K562 (cell line): ENCODE results near the gene ADCY6. TPM values are rescaled to one million over a fixed set of nuclear protein-coding genes. Genes with fewer than 3 reads are reported as not detected.

Experiments
- ATAC-seq: fragments of 200-7000 bp; cut with Tn5 transposase; 3 replicates; pipeline ENCODE4 v1.9.1; 2020; ENCODE audit warnings: moderate library complexity
- BruUV-seq: library from RNA; stranded (reverse); fragments of 400-500 nt; replicated peaks from 2 replicates; lab custom pipeline; 2021; lab: Mats Ljungman, UMichigan
- CTCF ChIA-PET: fragments of 300-600 bp; formaldehyde crosslinking; extraction: SDS; loops from one replicate; lab custom pipeline; 2021; ENCODE audit warnings: low intra/inter-chr PET ratio; lab: Yijun Ruan, JAX
- POLR2A ChIA-PET: fragments of 300-600, 350-650 bp; sonication (Branson Sonifier 250); formaldehyde crosslinking; extraction: SDS; loops from one replicate; lab custom pipeline; 2021; ENCODE audit warnings: antibody characterized with exemption, inconsistent platforms; lab: Yijun Ruan, JAX
- DNase-seq, 4 experiments: peaks; one replicate each; pipeline versions ENCODE4 v3.0.0 to v3.0.0-alpha.2; 2011 to 2018; ENCODE audit warnings: low spot score in 3 of 4, mixed read lengths in 3 of 4; ENCODE audit errors: extremely low read depth in 1 of 4
- FAIRE-seq: peaks from 2 replicates; lab custom pipeline; 2011; peaks lifted over from hg19 to GRCh38; lab: Jason Lieb, UNC
- H2AFZ ChIP-seq: 2 replicates; pipeline ENCODE4 v1.6.0; 2011; ENCODE audit warnings: low read depth, low read length, control low read depth, inconsistent platforms
- H3K27ac ChIP-seq: fragments of 200-600 bp; 3 replicates; pipeline ENCODE4 v1.8.0; 2011; ENCODE audit warnings: low read depth, mild to moderate bottlenecking, control low read depth, inconsistent platforms, low read length, moderate library complexity, mixed read lengths; ENCODE audit errors: extremely low read depth
- H3K27me3 ChIP-seq, 2 experiments: fragments of 300-600 bp in 1 of 2; 2 replicates in 1 of 2; 3 replicates in 1 of 2; pipeline versions ENCODE4 v1.6.0 to v1.8.0; 2011; ENCODE audit warnings: inconsistent platforms in 2 of 2, low read length in 2 of 2, mild to moderate bottlenecking in 1 of 2, mixed read lengths in 1 of 2, moderate library complexity in 1 of 2; ENCODE audit not compliant: control insufficient read depth in 2 of 2, insufficient read depth in 2 of 2
- H3K36me3 ChIP-seq: fragments of 300-600 bp; 3 replicates; pipeline ENCODE4 v1.8.0; 2011; ENCODE audit warnings: mild to moderate bottlenecking, low read length, inconsistent platforms; ENCODE audit not compliant: control insufficient read depth, insufficient read depth
- H3K4me1 ChIP-seq, 2 experiments: fragments of 200-600 bp in 1 of 2; replicated peaks in 1 of 2; 2 replicates in 1 of 2; 3 replicates in 1 of 2; pipeline versions ENCODE4 v1.5.1 to v1.8.0; 2011; ENCODE audit warnings: inconsistent platforms in 2 of 2, low read length in 2 of 2, mild to moderate bottlenecking in 1 of 2, mixed read lengths in 1 of 2, moderate library complexity in 1 of 2; ENCODE audit not compliant: control insufficient read depth in 2 of 2, insufficient read depth in 2 of 2
- H3K4me2 ChIP-seq: 2 replicates; pipeline ENCODE4 v1.6.1; 2011; ENCODE audit warnings: low read length, control low read depth, inconsistent platforms, mixed read lengths; ENCODE audit not compliant: insufficient read depth
- H3K4me3 ChIP-seq: fragments of 200-600 bp; sonication (generic), shearing (Covaris generic); 2 replicates; pipeline ENCODE4 v1.5.1; 2016; ENCODE audit warnings: control low read depth, inconsistent platforms
- H3K79me2 ChIP-seq: fragments of 200-600 bp; 3 replicates; pipeline ENCODE4 v1.8.0; 2011; ENCODE audit warnings: low read length, inconsistent platforms; ENCODE audit not compliant: control insufficient read depth, insufficient read depth
- H3K9ac ChIP-seq, 2 experiments: 2 replicates each; pipeline versions ENCODE4 v1.6.0 to v1.6.1; 2011; ENCODE audit warnings: low read depth in 2 of 2, low read length in 2 of 2, control low read depth in 1 of 2, inconsistent platforms in 1 of 2, mild to moderate bottlenecking in 1 of 2, mixed read lengths in 1 of 2; ENCODE audit not compliant: insufficient read depth in 1 of 2
- H3K9me1 ChIP-seq: one replicate; pipeline ENCODE4 v1.6.0; 2011; ENCODE audit warnings: inconsistent platforms, mild to moderate bottlenecking, low read length, moderate library complexity; ENCODE audit not compliant: control insufficient read depth, insufficient read depth
- H3K9me3 ChIP-seq: replicated peaks from 2 replicates; pipeline ENCODE4 v1.5.1; 2011; ENCODE audit warnings: low read depth, low read length, inconsistent platforms; ENCODE audit not compliant: control insufficient read depth, insufficient read depth
- H4K20me1 ChIP-seq: replicated peaks from 2 replicates; pipeline ENCODE4 v1.6.1; 2011; ENCODE audit warnings: low read length, inconsistent platforms, mixed read lengths; ENCODE audit not compliant: control insufficient read depth, insufficient read depth
- CHD4 ChIP-seq: fragments of 200-600 bp; sonication (generic); IDR thresholded peaks from 3 replicates; pipeline ENCODE4 v1.6.1; 2012; ENCODE audit warnings: low read depth, mild to moderate bottlenecking, mixed read lengths, low read length, inconsistent platforms; ENCODE audit not compliant: insufficient read depth, insufficient replicate concordance, poor library complexity, severe bottlenecking
- EGR1 ChIP-seq: fragments of 450-650 bp; conservative IDR thresholded peaks from 2 replicates; pipeline ENCODE4 v1.6.1; 2017; ENCODE audit warnings: mild to moderate bottlenecking
- HDAC1 ChIP-seq, 2 experiments: fragments of 450-650 bp; IDR thresholded peaks; 2 replicates each; pipeline ENCODE4 v1.6.1; 2016 to 2017; ENCODE audit warnings: inconsistent platforms in 1 of 2, mild to moderate bottlenecking in 1 of 2, moderate library complexity in 1 of 2
- HLTF ChIP-seq: fragments of 450-650 bp; IDR thresholded peaks from 2 replicates; pipeline ENCODE4 v1.6.1; 2016
- KDM1A ChIP-seq, 2 experiments: fragments of 450-650 bp; IDR thresholded peaks; 2 replicates each; pipeline ENCODE4 v1.6.1; 2016; ENCODE audit warnings: mild to moderate bottlenecking in 2 of 2
- PPARD ChIP-seq: fragments of 250-450 bp; sonication (Bioruptor Pico); IDR thresholded peaks from 2 replicates; pipeline ENCODE4 v1.8.0; 2022; ENCODE audit warnings: inconsistent platforms, mild to moderate bottlenecking, moderate library complexity
- RCOR1 ChIP-seq, 2 experiments: IDR thresholded peaks; 2 replicates each; pipeline ENCODE4 v1.6.1; 2012; ENCODE audit warnings: low read depth in 2 of 2, low read length in 2 of 2, borderline replicate concordance in 1 of 2, improper control_type of control experiment in 1 of 2
- SMARCA5 ChIP-seq: fragments of 450-650 bp; IDR thresholded peaks from 2 replicates; pipeline ENCODE4 v1.6.1; 2016
- ZKSCAN1 ChIP-seq: fragments of 150-350 bp; IDR thresholded peaks from 2 replicates; pipeline ENCODE4 v1.6.1; 2016; ENCODE audit warnings: low read depth, low read length
- ZNF124 ChIP-seq: sonication (generic); formaldehyde crosslinking; IDR thresholded peaks from 2 replicates; pipeline ENCODE4 v1.8.1; 2022; ENCODE audit warnings: missing genetic modification reagents
- ZNF324 ChIP-seq: fragments of 250-450 bp; sonication (Bioruptor Pico); IDR thresholded peaks from 2 replicates; pipeline ENCODE4 v1.4.0; 2020; ENCODE audit warnings: mild to moderate bottlenecking
- WGBS: fragments of 100-300 bp; shearing (Covaris generic); methylation state at CpG from one replicate; pipeline ENCODE4 v1.1.6; 2016; ENCODE audit warnings: low coverage, mixed read lengths; ENCODE audit not compliant: insufficient coverage; ENCODE audit errors: missing lambda C conversion rate; 5-methylcytosine and 5-hydroxymethylcytosine counted together
- in situ Hi-C: fragments of 300-500 bp; cut with MboI; formaldehyde crosslinking; loops from 4 replicates; pipeline ENCODE4 v1.15.0; 2018; ENCODE audit warnings: inconsistent platforms, mixed read lengths
- intact Hi-C: fragments of 100-400 bp; cut with micrococcal nuclease; formaldehyde crosslinking; loops from 2 replicates; pipeline ENCODE4 v1.14.2; 2022
- polyA plus RNA-seq, 8 experiments: library from polyadenylated mRNA; depleted of rRNA in 4 of 8; stranded (reverse) in 5 of 8; unstranded in 3 of 8; fragments of >200 nt; fragmentation: Nextera tagmentation in 2 of 8; fragmentation: Illumina TruSeq in 1 of 8; extraction: Ambion mirVana in 2 of 8; extraction: Trizol in 1 of 8; gene quantifications; 2 replicates each; pipeline versions ENCODE4 v1.2.1 to v1.2.3, GENCODE V29; 2011 to 2014; ENCODE audit warnings: inconsistent platforms in 1 of 8, missing spikeins in 1 of 8
- total RNA-seq, 7 experiments: library from RNA; depleted of rRNA in 6 of 7; stranded (reverse); fragments of >200 nt in 6 of 7; fragmentation: Illumina TruSeq in 2 of 7; extraction: Trizol in 2 of 7; gene quantifications; 2 replicates each; pipeline versions ENCODE4 v1.2.1 to v1.2.3, GENCODE V29; 2011 to 2021; ENCODE audit warnings: low replicate concordance in 1 of 7

Gene ADCY6
- total and polyA plus RNA-seq, 9 of the 15 experiments (the other 6 are each of a cell fraction or from before 2014, with no cell fraction given): 0.01 to 1.0 (median 0.53) TPM

DNA sequence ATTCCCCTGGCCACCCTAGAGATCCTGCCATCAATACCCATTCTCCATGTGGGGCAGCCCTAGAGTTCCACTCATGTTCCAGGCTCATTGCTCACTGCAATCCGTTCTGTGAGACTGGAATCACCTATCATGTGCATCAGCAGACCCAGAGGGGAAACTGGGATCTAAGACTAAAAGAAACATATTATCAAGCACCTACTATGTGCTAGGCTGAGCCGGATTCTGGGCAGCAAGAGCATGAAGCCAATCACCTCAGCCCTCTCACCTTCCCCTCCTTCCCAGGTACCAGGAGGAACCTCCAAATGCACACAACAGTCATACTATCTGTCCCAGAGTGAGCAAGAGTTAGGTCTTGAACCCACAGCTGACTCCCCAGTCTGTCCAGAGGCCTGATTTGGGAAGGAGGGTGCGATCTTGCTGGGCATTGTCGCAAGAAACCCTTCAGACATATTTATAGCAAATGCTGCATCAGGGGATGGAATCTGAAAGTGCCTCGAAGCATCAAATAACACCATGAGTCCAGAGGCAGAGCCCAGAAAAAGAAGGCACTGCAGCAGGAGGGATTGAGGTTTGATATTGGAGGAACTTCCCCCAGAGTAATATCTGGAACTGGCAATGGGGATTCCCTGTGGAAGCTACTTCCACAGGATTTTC, 22.7 kb upstream of the ADCY6 start:
- intact Hi-C loops (no loop called here), in situ Hi-C loops (no loop called here)
- Histone ChIP-seq H3K9me1 (no peaks in the 10 kb centered on the region), H3K9ac (no peak overlapping the region), H3K4me2 (no peak overlapping the region), H4K20me1 (no peaks in the 10 kb centered on the region), H3K79me2 (no peaks in the 10 kb centered on the region), H3K9me3 (no peaks in the 10 kb centered on the region), H3K27me3 (no peaks in the 10 kb centered on the region), H3K4me1 (peaks cover 4 to 24% of the 10 kb centered on the region in 2 experiments; a peak in 3 of 5 replicates), H3K27ac (no peak overlapping the region), H3K4me3 (no peak overlapping the region), H2AFZ (no peak overlapping the region), H3K36me3 (no peaks in the 10 kb centered on the region)
- CTCF ChIA-PET: interaction anchor here (0.7 kb wide), 1 partner anchor 63 kb away, joined by 3 read pairs; no protein-coding TSS in a partner anchor
- POLR2A ChIA-PET: interaction anchor here (0.7 to 2.4 kb wide), 3 partner anchors 10 to 191 kb away, joined by 3 to 8 read pairs (median 3); no protein-coding TSS in a partner anchor
- ATAC-seq: no peak
- BruUV-seq: no TSS peak
- TF ChIP-seq CHD4: no peak
- TF ChIP-seq ZKSCAN1: peak; percentile 85
- 19% methylated on average over 5 of the region's 5 CpGs for WGBS
- no peak for DNase-seq
- no peak for FAIRE-seq

DNA sequence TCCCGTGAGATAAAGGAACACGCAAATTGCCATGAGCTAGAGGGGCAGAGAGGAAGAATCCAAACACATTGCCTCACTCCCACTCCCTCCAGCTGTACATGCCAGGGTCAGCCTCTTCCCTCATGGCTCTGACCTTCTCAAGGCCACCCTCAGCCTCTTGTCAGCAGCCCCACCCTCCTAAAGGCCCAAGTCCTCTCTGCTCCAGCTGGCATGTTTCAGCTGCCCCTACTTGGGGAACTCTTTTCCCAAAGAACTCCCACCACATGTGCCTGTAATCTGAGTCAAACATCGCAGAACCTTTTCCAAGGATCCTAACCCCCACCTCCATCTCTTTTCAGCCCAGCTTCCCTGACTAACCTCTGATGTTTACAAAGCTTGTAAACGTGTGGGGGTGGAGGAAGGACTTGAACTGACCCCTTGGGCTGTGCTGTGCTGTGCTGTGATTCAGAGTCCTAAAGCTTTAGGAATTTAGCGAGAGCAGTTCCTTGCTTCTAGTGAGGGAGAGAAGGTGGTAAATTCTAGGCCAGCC, 22.1 kb upstream of the ADCY6 start:
- WGBS: 18% methylated on average over 5 of the region's 5 CpGs

More for the DNA sequence above, 22.1 kb upstream of the ADCY6 start:
- ATAC-seq: no peak
- TF ChIP-seq KDM1A (IDR thresholded peaks at IDR 0.05) (peak; percentile 44 to 72; a peak in 2 of 4 replicates), HDAC1 (IDR thresholded peaks at IDR 0.05) (0 out of 4 replicates have a peak, but pooled peaks of 1 of the 2 experiments have one; percentile 23), SMARCA5 (no peak), ZNF124 (no peak), RCOR1 (IDR thresholded peaks at IDR 0.05; ENCODE audit: borderline replicate concordance in 1 of 2, low read depth in 2 of 2, low read length in 2 of 2) (0 out of 4 replicates have a peak, but pooled peaks of 1 of the 2 experiments have one; percentile 16), PPARD (CRISPR knock-in tag) (no peak), HLTF (no peak), ZNF324 (CRISPR knock-in tag) (no peak), EGR1 (peak; percentile 47; the same call in 1 of the 2 replicates)
- no peak for FAIRE-seq
- intact Hi-C loops: no loop called here
- Histone ChIP-seq H3K4me3 (no peak overlapping the region), H2AFZ (no peak overlapping the region), H3K79me2 (no peaks in the 10 kb centered on the region), H3K9me3 (no peaks in the 10 kb centered on the region), H3K4me2 (no peak overlapping the region), H3K27me3 (no peaks in the 10 kb centered on the region), H3K4me1 (peaks cover 4 to 24% of the 10 kb centered on the region in 2 experiments; a peak in 3 of 5 replicates), H3K36me3 (no peaks in the 10 kb centered on the region), H4K20me1 (no peaks in the 10 kb centered on the region), H3K9ac (no peak overlapping the region), H3K9me1 (no peaks in the 10 kb centered on the region), H3K27ac (no peak overlapping the region)
- DNase-seq: no peak
- no TSS peak for BruUV-seq
- CTCF ChIA-PET: interaction anchor here (0.7 kb wide), 1 partner anchor 63 kb away, joined by 3 read pairs; no protein-coding TSS in a partner anchor
- POLR2A ChIA-PET: interaction anchor here (0.7 to 2.4 kb wide), 3 partner anchors 10 to 157 kb away, joined by 3 to 8 read pairs (median 3); no protein-coding TSS in a partner anchor
- in situ Hi-C loops: no loop called here
